Measurements from ENCODE around the gene SOX6. TPM values are rescaled to one million over a fixed set of nuclear protein-coding genes. Genes with fewer than 3 reads are reported as not detected.

SOX6 gene
- total RNA-seq, 1 donor from 2014 or later, result 13.4 TPM

DNA sequence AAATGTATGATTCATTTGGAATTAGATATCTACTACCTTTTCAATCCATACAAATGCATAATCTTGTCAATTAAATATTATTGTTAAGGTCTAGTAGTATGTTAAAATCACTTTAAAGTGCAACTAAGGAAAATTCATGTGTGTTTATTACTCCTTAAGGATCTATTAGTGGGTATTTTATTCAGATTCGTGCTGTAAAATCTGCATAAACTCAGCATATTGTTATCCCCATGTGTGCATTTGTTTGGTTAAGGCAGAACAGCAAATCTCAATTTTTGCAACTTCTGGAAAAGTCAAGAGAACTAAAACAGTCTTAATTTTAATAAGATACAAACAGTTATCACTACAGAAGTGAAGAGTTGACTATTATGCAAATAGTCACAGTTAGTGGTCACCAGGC lies 234.5 kb downstream of the SOX6 start:
- TF ChIP-seq, protein P1, sequence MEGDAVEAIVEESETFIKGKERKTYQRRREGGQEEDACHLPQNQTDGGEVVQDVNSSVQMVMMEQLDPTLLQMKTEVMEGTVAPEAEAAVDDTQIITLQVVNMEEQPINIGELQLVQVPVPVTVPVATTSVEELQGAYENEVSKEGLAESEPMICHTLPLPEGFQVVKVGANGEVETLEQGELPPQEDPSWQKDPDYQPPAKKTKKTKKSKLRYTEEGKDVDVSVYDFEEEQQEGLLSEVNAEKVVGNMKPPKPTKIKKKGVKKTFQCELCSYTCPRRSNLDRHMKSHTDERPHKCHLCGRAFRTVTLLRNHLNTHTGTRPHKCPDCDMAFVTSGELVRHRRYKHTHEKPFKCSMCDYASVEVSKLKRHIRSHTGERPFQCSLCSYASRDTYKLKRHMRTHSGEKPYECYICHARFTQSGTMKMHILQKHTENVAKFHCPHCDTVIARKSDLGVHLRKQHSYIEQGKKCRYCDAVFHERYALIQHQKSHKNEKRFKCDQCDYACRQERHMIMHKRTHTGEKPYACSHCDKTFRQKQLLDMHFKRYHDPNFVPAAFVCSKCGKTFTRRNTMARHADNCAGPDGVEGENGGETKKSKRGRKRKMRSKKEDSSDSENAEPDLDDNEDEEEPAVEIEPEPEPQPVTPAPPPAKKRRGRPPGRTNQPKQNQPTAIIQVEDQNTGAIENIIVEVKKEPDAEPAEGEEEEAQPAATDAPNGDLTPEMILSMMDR (IDR thresholded peaks at IDR 0.05), result no peak
- no peaks in the 10 kb centered on the region for H3K36me3 Mint-ChIP-seq (ENCODE audit: unreplicated experiment)
- no peak overlapping the region for H3K4me3 Mint-ChIP-seq (ENCODE audit: unreplicated experiment)
- H3K9me3 Mint-ChIP-seq (ENCODE audit: unreplicated experiment), result no peaks in the 10 kb centered on the region
- no peaks in the 10 kb centered on the region for H3K27me3 Mint-ChIP-seq (ENCODE audit: unreplicated experiment)
- DNase-seq (ENCODE audit: extremely low spot score, unreplicated experiment), result no peak
- no peaks in the 10 kb centered on the region for H3K4me1 Mint-ChIP-seq (ENCODE audit: unreplicated experiment)
- H3K27ac Mint-ChIP-seq (ENCODE audit: unreplicated experiment), result no peak overlapping the region

DNA sequence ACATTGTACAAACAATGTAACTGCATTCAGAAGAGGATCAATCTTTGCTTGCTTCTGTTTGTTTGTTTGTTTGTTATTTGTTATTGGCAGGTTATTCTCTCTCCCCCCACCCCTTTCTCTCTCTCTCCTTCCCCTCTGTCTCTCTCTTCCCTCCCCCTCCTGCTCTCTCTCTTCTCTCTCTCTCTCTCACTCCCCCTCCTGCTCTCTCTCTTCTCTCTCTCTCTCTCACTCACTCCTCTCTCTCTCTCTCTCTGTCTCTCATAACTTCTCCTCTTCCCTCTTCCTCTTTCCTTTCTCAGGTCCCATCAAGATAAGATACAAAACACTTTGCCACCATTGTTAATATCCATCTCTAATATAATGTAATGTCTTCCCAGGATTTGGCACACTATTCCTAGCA lies 236.3 kb downstream of the SOX6 start:
- Mint-ChIP-seq H3K9me3 (ENCODE audit: unreplicated experiment) (no peaks in the 10 kb centered on the region), H3K27ac (ENCODE audit: unreplicated experiment) (no peak overlapping the region), H3K36me3 (ENCODE audit: unreplicated experiment) (no peaks in the 10 kb centered on the region), H3K27me3 (ENCODE audit: unreplicated experiment) (no peaks in the 10 kb centered on the region), H3K4me1 (ENCODE audit: unreplicated experiment) (peaks cover 5% of the 10 kb centered on the region), H3K4me3 (ENCODE audit: unreplicated experiment) (no peak overlapping the region)
- TF ChIP-seq, protein P1 (IDR thresholded peaks at IDR 0.05), result no peak
- no peak for DNase-seq (ENCODE audit: extremely low spot score, unreplicated experiment)

DNA sequence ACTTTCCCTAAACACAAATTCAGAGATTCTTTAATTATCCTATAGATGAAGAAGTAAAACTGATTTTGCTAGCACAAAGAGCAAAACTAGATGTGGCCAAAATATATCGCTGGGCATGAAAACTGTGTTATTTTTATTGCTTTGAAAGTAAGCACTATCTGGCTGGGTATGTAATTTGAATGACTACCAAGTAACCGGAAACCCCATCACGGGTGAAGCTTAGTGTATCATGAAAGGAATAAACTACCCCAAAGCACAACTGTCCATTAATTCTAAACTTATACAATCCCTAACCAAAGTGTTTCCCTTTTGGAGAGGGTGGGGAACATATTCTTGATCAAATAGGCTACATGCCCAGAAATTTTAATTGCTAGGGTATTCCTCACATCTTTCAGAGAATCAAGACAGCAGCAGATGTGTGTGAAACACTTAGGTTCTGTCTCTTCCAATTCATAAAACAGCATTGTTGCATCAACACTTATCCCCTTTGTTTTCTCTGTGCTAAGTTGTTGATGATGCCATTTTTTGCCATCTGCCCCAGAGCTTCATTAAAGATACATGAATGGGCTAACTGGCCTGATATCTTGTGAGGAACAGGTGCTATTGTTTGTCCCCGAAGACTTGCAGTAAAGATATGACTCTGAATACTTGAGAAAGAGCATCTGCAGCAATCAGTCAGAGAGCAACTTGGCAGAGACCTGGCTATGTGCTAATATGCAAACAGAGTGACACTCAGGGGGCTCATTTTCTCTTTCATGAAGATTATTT lies 238.2 kb downstream of the SOX6 start:
- H3K4me1 Mint-ChIP-seq (ENCODE audit: unreplicated experiment), result peaks cover 12% of the 10 kb centered on the region
- no peak for DNase-seq (ENCODE audit: extremely low spot score, unreplicated experiment)
- H3K27ac Mint-ChIP-seq (ENCODE audit: unreplicated experiment), result no peak overlapping the region
- H3K27me3 Mint-ChIP-seq (ENCODE audit: unreplicated experiment), result no peaks in the 10 kb centered on the region
- no peaks in the 10 kb centered on the region for H3K9me3 Mint-ChIP-seq (ENCODE audit: unreplicated experiment)
- H3K36me3 Mint-ChIP-seq (ENCODE audit: unreplicated experiment), result no peaks in the 10 kb centered on the region
- no peak overlapping the region for H3K4me3 Mint-ChIP-seq (ENCODE audit: unreplicated experiment)
- TF ChIP-seq, protein P1 (IDR thresholded peaks at IDR 0.05), result no peak

DNA sequence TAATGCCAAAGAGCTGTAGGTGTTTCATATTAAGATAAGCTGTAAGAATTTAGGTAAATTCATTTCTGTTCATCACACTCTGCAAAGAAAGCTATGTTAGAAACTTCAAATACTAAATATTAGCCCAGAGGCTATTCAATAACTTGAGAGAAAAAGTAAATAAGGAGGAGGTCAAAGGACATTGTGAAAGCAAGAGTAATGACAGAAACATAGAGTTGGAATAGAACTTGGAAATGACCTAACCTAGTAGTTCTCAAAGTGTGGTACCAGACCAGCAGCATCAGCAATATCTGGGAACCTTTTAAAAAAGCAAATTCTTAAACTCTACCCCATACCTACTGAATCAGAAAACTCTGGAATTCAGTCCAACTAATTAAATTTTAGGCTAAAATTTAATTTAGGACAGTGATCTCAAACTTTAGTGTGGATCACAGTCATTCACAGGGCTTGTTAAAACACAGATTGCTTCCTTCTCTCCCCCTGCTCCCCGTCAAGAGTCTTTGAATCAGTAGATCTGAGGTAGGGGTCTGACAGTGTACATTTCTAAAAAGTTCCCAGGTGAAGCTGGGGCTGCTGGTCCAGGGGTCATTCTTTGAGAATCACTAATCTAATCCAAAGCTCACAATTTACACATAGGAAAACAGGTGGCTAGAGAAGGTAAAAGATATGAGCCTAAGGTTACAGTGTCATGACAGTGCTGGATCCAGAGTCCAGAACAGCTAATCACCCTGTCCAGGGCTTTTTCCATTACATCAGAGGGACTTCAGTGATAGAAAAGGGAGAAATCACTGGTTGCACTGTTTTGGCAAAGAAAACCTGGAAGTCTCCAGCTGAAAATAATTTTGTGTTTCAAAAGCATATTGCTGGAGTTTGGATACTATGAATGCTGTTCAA lies 241.1 kb downstream of the SOX6 start:
- Mint-ChIP-seq H3K4me3 (ENCODE audit: unreplicated experiment) (no peak overlapping the region), H3K27ac (ENCODE audit: unreplicated experiment) (no peak overlapping the region), H3K27me3 (ENCODE audit: unreplicated experiment) (no peaks in the 10 kb centered on the region), H3K36me3 (ENCODE audit: unreplicated experiment) (no peaks in the 10 kb centered on the region), H3K4me1 (ENCODE audit: unreplicated experiment) (peaks cover 34% of the 10 kb centered on the region), H3K9me3 (ENCODE audit: unreplicated experiment) (no peaks in the 10 kb centered on the region)
- DNase-seq (ENCODE audit: extremely low spot score, unreplicated experiment), result no peak
- TF ChIP-seq, protein P1 (IDR thresholded peaks at IDR 0.05), result no peak

DNA sequence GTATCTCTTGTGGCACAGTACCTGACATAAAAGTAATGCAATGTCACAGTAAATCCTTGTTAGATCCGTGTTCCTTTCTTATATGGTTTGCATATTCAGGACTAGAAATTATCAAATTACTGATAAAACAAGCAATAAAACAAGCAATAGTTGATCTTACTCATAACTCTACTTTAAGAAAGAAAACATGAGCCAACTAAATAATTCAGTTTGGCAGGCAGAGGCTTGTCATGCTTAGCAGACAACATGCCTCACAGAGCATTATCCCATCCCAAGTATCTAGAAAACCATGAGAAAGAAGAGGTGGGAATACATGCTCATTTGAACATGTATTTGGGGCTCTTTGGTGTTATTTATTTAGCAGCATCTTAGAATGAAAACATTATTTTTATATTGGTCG lies 241.9 kb downstream of the SOX6 start:
- DNase-seq (ENCODE audit: extremely low spot score, unreplicated experiment), result no peak
- TF ChIP-seq, protein P1 (IDR thresholded peaks at IDR 0.05), result no peak
- no peak overlapping the region for H3K4me3 Mint-ChIP-seq (ENCODE audit: unreplicated experiment)
- H3K4me1 Mint-ChIP-seq (ENCODE audit: unreplicated experiment), result peaks cover 34% of the 10 kb centered on the region
- no peak overlapping the region for H3K27ac Mint-ChIP-seq (ENCODE audit: unreplicated experiment)
- no peaks in the 10 kb centered on the region for H3K27me3 Mint-ChIP-seq (ENCODE audit: unreplicated experiment)
- H3K36me3 Mint-ChIP-seq (ENCODE audit: unreplicated experiment), result no peaks in the 10 kb centered on the region
- no peaks in the 10 kb centered on the region for H3K9me3 Mint-ChIP-seq (ENCODE audit: unreplicated experiment)
